GM19438 (cell line): ENCODE measurements around the gene TPD52L1.
"Not testable (repeated sequence)": the region's sequence is repeated elsewhere in the genome, so short reads cannot be mapped to it uniquely, and the experiment has no call there.

Experiments
- ATAC-seq: cut with Tn5 transposase; IDR thresholded peaks from one replicate; pipeline ENCODE4 v1.9.1; 2021; ENCODE audit warnings: low read depth; ENCODE audit not compliant: unreplicated experiment

Gene TPD52L1

GRCh38 chr6:125264476-125264875 lies 110.9 kb downstream of the TPD52L1 start:
- ATAC-seq: no peak

GRCh38 chr6:125267806-125268523 lies 114.4 kb downstream of the TPD52L1 start:
- no peak for ATAC-seq

DNA sequence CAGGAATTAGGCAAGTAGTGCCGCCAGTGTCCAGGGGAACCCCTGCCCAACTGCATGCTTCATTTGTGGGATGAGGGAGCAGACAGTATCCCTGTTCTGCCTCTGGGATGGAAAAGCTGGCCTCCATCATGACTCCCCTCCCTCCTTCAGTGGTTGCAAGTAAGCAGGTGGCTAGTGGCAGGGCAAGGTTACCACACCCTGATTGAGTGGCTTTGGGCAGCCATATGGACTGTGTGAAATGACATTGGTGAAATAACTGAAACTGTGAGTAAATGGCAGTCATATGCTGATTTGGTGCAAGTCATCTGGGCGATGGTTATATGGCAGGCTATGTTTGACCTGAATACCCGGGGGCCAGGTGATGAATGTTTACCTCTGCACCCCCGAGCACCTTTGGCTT lies 115.2 kb downstream of the TPD52L1 start:
- no peak for ATAC-seq

GRCh38 chr6:125269328-125269985 lies 115.9 kb downstream of the TPD52L1 start:
- no peak for ATAC-seq

GRCh38 chr6:125270380-125270779 lies 116.8 kb downstream of the TPD52L1 start:
- ATAC-seq: no peak

GRCh38 chr6:125271486-125272159 lies 118.0 kb downstream of the TPD52L1 start:
- ATAC-seq: no peak

DNA sequence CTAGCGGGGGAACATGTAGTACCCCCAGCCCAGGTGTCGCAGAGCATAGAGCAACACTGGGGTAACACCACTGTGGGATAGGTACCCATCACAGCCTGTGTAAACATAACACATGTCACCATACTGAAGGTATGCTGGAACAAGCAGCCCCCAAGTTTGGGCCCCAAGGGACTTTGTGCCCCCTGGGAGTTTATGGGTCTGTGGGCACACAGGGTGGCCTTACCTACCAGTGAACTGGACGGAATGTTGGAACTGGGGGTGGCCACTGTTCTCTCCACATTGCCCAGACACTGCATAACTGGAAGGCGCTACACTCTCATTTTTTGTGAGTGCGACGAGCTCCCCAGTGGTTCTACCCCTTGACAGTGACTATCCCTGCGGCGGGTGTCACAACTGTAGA lies 119.7 kb downstream of the TPD52L1 start:
- no peak for ATAC-seq

- no peak for ATAC-seq
Measured at GRCh38 chr6:125273965-125274364, 120.4 kb downstream of the TPD52L1 start.

DNA sequence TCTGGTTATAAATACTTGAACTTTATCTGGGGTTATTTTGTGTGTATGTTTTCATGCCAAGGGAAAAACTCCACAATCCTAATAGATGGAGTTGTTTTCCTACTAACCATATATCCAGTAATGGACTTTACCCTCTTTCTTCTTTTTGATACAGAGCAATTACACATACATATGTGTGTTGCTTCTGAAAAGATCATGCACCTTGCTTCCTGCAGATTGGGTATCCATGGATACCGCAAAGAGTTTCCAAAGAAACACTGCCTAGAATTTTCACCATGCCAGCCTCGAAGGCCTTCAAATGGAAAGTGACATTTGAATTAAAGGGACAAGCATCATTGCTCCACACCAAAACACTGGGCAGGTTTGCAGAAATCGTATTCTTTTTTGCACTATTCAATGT lies 121.4 kb downstream of the TPD52L1 start:
- ATAC-seq: no peak

DNA sequence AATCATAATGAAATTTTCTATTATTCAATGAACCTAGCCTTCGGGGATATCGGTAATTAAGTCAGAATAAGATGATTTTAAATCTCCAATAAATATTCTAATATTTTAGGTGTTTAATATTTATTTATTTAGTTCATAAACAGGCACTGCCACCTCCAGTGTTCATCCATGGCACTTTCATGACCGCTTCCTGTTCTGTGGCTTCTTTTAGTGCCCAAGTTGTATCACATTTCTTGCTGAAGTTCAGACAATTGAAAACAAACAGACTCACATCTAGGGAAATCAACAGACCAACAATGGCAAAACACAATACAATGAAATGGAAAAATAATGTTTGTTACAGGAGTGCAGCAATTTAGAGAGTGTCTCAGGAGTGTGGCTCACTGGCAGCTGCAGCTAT lies 122.2 kb downstream of the TPD52L1 start:
- no peak for ATAC-seq

DNA sequence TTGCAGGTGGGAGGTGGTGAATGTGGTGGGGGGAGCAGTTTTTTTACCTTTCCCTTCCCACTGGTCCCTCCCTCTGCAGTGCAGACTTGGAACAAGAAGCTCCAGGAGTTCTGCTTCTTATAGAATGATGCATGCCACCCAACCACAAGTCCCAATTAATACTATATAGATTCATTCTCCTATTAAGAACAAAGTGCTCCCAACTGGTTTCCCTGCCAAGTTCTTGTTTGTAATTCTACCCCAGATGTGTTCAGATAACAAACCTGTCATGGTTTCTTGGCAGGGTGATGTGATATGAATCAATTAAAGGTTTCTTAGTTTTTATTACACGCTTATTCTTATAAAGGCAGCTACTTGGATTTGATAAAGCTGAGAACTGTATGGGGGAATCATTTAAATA lies 124.3 kb downstream of the TPD52L1 start:
- no peak for ATAC-seq

- ATAC-seq: no peak
Measured at GRCh38 chr6:125279961-125280360, 126.4 kb downstream of the TPD52L1 start.

GRCh38 chr6:125280370-125281035 lies 126.9 kb downstream of the TPD52L1 start:
- ATAC-seq: not testable (repeated sequence)

- not testable (repeated sequence) for ATAC-seq
Measured at GRCh38 chr6:125282470-125282869, 128.9 kb downstream of the TPD52L1 start.

- ATAC-seq: no peak
Measured at GRCh38 chr6:125285353-125285752, 131.8 kb downstream of the TPD52L1 start.

DNA sequence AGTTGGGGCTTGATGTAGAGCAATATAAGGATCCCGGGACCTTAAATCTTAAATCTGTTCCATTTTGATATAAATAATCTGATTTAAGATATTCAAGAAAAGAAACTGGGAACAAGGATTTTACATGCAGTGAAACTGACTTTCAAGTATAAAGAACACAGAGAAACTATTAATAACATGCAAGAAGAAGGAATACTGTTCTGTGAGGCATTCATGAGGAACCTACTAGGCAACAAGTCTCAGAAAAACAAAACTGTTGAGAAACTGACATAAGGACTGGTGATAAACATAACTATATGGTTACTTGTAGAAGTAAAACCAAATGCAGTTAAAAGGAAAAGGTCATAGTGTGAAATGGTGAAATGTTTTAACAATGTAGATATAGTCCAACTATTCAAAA lies 132.4 kb downstream of the TPD52L1 start:
- no peak for ATAC-seq

- ATAC-seq: no peak
Measured at GRCh38 chr6:125287718-125288117, 134.1 kb downstream of the TPD52L1 start.

DNA sequence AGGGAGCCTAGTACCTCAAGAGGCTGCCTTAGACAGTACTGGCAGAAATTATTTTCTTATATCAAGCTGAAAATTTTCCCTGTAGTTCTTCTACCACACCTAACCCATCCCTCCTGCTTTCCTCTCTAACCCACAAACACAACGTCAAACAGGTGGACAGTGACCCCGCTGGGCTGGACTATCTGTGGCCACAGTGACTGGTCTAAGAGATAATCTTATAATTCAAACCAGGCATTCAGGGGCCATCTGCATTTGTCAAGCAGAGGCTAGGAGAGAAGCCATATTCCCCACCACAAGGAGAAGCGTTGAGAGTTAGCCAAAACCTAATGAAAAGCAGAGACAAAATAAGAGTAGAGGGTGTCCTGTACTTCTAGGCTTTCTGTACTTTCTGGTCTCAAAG lies 140.0 kb downstream of the TPD52L1 start:
- ATAC-seq: no peak

- no peak for ATAC-seq
Measured at GRCh38 chr6:125294036-125294435, 140.5 kb downstream of the TPD52L1 start.

- no peak for ATAC-seq
Measured at GRCh38 chr6:125294925-125295324, 141.4 kb downstream of the TPD52L1 start.

- ATAC-seq: no peak
Measured at GRCh38 chr6:125296471-125296870, 142.9 kb downstream of the TPD52L1 start.
